OCI-LY1 (cell line): ENCODE results near the gene GJA9.

Source experiments
- CTCF ChIP-seq: fragments of 200-600 bp; sonication (generic), shearing (Covaris generic); IDR thresholded peaks from 2 replicates; pipeline ENCODE4 v1.5.1; 2017; ENCODE audit warnings: mild to moderate bottlenecking, antibody characterized with exemption, low read length, moderate library complexity, mixed read lengths
- EZH2 ChIP-seq: fragments of 200-600 bp; sonication (generic), shearing (Covaris generic); IDR thresholded peaks from 2 replicates; pipeline ENCODE4 v1.8.0; 2017; ENCODE audit warnings: borderline replicate concordance, mixed run types, mild to moderate bottlenecking, antibody characterized with exemption, low read length, moderate library complexity, mixed read lengths

GRCh38 chr1:38858833-38859560, 22.4 kb downstream of the GJA9 start:
- no peak for TF ChIP-seq EZH2
- TF ChIP-seq CTCF: no peak
